Measurements from ENCODE around the gene SRGAP3.

Gene SRGAP3

GRCh38 chr3:9169956-9170850 is 79.2 kb downstream of the SRGAP3 start:
- no peak for DNase-seq

- DNase-seq = no peak
Measured at GRCh38 chr3:9169326-9169725, 80.1 kb downstream of the SRGAP3 start.

GRCh38 chr3:9168241-9168741 is 81.2 kb downstream of the SRGAP3 start:
- no peak for DNase-seq

- DNase-seq = no peak
Measured at GRCh38 chr3:9167222-9167621, 82.2 kb downstream of the SRGAP3 start.

GRCh38 chr3:9165421-9165820 is 84.0 kb downstream of the SRGAP3 start:
- no peak for DNase-seq

- DNase-seq = no peak
Measured at GRCh38 chr3:9163289-9163688, 86.2 kb downstream of the SRGAP3 start.

GRCh38 chr3:9161811-9162210 is 87.6 kb downstream of the SRGAP3 start:
- DNase-seq = no peak

- DNase-seq = no peak
Measured at GRCh38 chr3:9161298-9161697, 88.1 kb downstream of the SRGAP3 start.

- DNase-seq = no peak
Measured at GRCh38 chr3:9158865-9159630, 90.4 kb downstream of the SRGAP3 start.

GRCh38 chr3:9157651-9158362 is 91.6 kb downstream of the SRGAP3 start:
- DNase-seq = no peak

GRCh38 chr3:9156604-9157003 is 92.8 kb downstream of the SRGAP3 start:
- no peak for DNase-seq

- no peak for DNase-seq
Measured at GRCh38 chr3:9155028-9155427, 94.4 kb downstream of the SRGAP3 start.

- no peak for DNase-seq
Measured at GRCh38 chr3:9153904-9154619, 95.4 kb downstream of the SRGAP3 start.

- DNase-seq = no peak
Measured at GRCh38 chr3:9151240-9151639, 98.2 kb downstream of the SRGAP3 start.

GRCh38 chr3:9149566-9149965 is 99.9 kb downstream of the SRGAP3 start:
- DNase-seq = no peak

GRCh38 chr3:9147896-9148266 is 101.6 kb downstream of the SRGAP3 start:
- no peak for DNase-seq

GRCh38 chr3:9147215-9147895 is 102.1 kb downstream of the SRGAP3 start:
- DNase-seq = no peak

- DNase-seq = no peak
Measured at GRCh38 chr3:9146367-9147071, 102.9 kb downstream of the SRGAP3 start.

- DNase-seq = no peak
Measured at GRCh38 chr3:9143184-9143583, 106.3 kb downstream of the SRGAP3 start.

- DNase-seq = no peak
Measured at GRCh38 chr3:9142362-9142761, 107.1 kb downstream of the SRGAP3 start.

- no peak for DNase-seq
Measured at GRCh38 chr3:9141928-9142289, 107.5 kb downstream of the SRGAP3 start.

Data from NCI-H1417 treated with DMSO at 0.1 percent for 48 hours (cell line).